ENCODE measurements around the gene CNTLN.
"Not testable (repeated sequence)": the region's sequence is repeated elsewhere in the genome, so short reads cannot be mapped to it uniquely, and the experiment has no call there.

CNTLN gene

GRCh38 chr9:17134396-17135294, at the start of gene CNTLN:
Gene CNTLN (plus strand): TSS chr9:17135040. CDS start chr9:17135066, 26 bp downstream.
- peak; percentile 89 for DNase-seq

GRCh38 chr9:17088566-17088965, 46.3 kb upstream of the CNTLN start:
- no peak for DNase-seq

DNA sequence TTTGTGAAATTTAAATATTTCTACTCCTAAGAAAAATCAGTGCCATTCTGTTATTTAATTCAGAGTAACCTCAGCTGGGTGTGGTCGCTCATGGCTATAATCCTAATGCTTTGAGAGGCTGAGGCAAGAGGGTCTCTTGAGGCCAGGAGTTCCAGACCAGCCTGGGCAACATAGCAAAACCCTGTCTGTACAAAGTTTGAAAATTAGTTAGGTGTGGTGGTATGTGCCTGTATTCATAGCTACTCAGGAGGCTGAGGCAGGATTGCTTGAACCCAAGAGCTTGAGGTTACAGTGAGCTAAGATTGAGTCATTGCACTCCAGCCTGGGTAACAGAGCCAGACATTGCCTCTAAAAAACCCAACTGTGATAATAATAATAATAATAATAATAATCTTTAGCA, 44.8 kb upstream of the CNTLN start:
- no peak for DNase-seq

DNA sequence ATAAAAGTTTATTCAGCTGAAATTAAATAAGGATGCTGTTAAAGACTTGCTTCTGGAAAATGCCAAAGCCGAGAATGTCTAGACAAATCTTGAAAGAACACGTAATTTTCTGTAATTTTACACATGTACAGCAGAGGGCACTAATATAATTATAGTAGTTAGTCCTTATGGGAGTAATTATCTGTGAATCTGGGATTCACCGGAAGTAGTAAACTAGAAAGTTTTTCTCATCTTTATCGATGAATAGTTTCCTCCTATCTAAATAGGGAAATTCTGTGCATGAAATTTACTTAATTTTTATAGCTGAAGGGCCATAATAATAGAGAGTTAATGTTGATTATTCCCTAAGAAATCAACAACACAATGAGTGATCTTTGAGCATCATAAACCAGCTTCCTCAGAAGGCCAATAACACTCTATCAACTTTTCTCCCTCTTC, 18.4 kb upstream of the CNTLN start:
- peak; percentile 52 for DNase-seq

- no peak for DNase-seq
These were observed 17.5 kb upstream of the CNTLN start for GRCh38 chr9:17117372-17117771.

- DNase-seq = no peak
These were observed 14.6 kb upstream of the CNTLN start for GRCh38 chr9:17120203-17120602.

DNA sequence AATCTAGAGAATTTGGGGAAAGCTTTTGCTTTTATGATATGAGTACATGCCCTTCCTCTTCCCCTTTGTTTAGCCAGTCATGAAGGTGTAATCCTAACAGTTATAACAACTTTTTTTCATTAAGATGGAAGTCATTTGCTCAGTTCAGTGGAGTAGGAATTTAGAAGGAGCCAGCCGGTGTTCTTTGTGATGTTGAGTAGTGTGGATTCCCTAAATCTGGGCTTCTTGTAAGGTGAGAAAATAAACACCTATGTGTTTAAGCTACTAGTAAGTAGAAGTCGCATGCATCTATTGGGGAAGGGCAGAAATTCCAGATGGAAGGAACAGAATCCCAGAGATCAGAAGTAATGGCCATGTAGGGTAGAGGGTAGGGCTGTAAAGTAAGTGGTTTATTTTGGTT, 13.6 kb upstream of the CNTLN start:
- DNase-seq = no peak

DNA sequence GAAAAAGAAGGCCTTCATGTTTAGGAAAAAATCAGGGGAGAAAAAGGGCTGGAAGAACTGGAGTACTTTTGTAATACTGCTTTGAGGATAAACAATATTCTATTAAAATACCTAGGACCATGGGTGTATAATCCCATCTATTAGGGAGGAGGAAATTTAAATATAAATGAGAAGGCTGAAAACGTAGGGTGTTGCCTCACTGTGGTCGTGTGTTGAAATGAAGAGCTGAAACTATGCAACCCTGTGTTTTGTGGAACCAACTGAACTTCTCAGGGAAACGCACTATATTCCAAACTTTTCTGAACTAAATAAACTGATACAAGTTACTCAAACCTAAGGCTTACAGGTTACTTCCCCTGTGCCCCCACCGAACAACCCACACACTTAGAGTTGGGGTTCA, 4.5 kb upstream of the CNTLN start:
- DNase-seq = no peak

DNA sequence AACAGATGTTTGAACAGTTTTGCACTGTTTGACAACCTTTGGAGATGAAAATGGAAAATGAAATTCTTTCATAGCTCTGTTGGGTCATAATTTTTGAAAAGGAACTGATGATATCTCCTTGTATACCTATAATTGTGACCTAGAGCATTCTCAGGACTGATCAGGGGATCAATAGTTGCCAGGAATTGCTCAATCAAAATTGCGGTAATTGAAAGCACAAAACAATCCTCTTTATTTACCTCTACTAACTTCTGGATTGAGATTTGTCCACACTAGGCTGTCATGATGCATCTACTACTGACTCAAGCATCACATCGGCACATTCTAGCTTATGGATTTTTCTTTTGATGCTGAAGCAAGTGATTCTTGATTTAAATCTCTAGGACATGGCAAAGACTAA, 4.1 kb upstream of the CNTLN start:
- DNase-seq = no peak

GRCh38 chr9:17131494-17131893, 3.3 kb upstream of the CNTLN start:
- no peak for DNase-seq

DNA sequence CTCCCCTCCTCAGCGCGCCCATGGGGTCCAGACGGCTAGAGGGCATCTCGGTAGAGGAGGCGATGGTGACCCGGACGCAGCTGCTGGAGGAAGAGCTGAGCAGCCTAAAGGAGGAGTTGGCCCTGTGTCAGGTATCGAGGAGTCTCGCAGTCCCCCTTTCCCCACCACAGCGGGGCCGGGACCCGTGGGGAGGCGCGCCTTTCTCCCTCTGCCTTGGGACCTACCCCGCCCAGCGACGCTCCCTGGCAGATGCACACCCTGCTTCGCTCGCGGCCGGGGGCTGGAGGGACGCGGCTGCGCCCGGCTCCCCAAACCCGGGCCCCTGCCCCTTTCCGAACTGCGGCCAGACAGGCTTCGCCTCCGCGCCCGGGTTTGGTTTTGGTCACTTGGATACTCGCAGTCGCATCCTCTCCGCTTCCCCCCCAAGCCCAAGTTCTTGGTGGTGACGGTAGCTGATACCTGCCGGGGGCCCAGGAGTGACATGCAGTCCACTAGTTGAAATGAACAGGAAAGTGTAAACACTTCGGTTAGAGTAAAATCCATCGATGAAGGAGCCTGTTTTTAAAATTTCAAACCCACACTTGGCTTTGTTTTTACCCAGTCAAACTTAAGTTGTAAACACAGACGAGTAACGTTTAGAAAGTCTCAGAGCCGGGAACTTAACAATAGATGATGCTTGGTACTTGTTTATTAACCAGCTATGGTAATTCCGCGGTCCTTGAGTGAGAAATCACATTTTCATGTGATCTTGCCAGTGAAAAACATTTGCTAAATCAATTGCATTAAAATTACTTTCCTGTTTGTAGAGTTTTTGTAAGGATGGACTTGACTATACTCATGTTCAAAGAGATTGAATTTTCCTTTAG, 688 bp downstream of the CNTLN start:
- DNase-seq = peak; percentile 37

DNA sequence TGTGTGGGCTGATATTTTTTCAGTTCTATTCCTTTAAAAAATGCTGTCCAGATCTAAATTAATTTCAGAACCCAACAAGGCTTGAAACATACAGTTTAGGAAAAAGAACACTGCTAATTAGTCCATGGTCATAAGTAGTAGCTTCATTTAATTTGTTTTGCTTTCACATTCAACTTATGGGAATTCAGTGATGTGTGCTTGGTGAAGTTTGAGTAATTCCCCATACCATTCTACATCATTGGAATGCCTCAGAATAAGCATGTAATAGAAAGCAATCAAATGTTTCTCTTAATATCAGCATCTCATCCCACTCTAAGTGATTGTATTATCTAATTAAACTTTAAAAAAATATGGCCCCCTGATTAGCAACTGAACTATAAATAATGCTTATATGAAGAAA, 2.7 kb downstream of the CNTLN start:
- DNase-seq = no peak

- DNase-seq = no peak
These were observed 3.7 kb downstream of the CNTLN start for GRCh38 chr9:17138503-17138902.

DNA sequence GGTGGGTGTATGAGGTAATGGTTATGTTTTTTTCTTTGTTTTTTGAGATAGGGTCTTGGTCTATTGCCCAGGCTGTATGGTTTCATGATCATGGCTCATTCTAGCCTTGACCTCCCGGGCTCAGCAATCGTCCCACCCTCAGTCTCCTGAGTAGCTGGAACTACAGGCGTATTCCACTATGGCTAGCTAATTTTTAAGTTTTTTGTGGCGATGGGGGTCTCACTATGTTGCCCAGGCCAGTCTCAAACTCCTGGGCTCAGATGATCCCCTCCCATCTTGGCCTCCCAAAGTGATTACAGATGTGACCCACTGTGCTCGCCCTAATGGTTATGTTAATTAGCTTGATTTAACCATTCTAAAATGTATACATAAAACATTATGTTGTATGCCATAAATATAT, 5.6 kb downstream of the CNTLN start:
- DNase-seq = no peak

DNA sequence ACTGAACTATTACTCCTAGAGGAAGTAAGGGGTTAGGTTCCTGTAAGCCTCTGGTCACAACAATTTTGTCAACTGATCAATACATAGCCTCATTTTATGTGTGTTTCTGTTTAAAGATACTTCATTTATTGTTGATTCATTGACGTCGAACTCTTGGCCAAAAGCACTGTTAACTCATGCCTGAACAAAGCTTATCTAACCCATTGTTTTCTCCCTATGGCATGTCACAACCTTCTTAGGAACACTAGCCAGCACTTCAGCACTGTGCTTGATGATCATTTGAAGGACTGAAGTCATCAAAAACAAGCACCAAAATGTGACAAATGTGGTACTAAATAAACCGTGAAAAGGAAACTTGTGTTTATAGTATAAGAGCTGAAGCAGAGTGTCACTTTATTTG, 13.5 kb downstream of the CNTLN start:
- no peak for DNase-seq

DNA sequence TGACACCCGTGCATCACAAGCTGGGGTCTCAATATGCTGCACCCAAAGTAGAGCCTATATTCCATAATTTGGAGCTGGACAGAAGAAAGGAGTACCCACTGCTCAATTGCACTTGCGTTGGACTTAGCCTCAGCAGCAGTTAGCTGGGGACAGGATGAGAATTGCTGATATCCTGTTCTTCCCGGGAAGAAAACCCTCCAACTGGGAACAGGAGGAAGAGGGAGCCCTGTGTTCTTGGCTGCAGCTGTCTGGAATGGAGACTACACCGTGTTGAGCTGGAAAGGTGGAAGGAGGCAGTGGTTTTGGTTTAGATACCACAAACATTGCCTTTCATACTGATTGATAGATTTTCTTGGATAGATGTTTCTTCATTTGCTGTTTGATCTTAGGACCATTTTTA, 24.6 kb downstream of the CNTLN start:
- DNase-seq = no peak

DNA sequence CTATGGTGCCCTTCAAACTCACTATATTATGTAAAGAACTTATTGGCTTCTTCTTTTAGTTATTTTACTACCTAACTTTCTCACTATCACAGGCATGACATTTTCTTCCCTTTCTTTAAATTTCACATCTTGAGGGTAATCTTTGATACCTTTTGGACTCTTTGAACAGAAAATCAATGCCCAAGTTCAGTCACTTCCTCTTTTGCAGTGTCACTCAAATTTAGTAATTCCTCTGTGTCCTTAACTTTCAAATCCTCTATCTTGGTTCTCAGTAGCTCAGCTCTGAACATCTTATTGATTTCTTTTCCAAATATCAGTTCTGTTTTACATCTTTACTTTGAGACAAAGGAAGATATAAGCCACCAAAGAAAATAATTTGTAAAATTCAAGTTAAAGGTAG, 25.5 kb downstream of the CNTLN start:
- DNase-seq = no peak

DNA sequence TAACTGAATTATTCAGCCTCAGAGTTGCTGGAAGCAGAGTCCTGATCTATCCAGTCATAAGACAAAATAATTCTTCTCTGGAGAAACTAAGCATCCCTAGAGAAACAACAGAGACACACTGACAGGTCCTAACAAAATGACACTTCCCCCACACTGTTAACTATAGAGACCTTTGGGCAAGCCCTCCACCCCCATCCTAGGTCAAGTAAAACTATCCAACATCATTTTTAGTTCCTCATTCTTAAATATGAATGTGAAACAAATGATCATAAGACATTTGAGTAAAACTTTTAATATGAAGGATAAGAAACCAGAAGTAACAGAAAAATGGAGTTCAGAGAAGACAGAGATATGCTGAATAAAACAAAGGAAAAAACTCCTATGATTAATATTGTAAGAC, 30.9 kb downstream of the CNTLN start:
- DNase-seq = no peak

DNA sequence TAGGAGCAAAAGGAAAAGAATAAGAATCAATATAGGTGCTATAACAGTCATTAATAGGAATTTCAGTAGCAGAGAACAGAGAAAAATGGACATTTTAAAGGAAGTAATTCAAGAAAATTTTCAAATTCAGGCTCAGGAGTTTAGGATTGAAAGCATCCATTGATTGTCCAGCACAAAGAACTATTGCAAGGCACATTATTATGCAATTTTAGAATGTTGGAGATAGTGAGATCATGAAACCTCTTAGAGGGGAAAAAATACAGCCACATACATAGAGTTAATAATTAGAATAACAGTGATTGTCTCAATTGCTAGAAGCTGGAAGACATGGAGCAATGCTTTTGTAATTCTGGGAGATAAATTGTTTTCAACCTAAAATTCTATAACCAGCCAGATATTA, 31.5 kb downstream of the CNTLN start:
- no peak for DNase-seq

- no peak for DNase-seq
These were observed 36.7 kb downstream of the CNTLN start for GRCh38 chr9:17171309-17172094.

DNA sequence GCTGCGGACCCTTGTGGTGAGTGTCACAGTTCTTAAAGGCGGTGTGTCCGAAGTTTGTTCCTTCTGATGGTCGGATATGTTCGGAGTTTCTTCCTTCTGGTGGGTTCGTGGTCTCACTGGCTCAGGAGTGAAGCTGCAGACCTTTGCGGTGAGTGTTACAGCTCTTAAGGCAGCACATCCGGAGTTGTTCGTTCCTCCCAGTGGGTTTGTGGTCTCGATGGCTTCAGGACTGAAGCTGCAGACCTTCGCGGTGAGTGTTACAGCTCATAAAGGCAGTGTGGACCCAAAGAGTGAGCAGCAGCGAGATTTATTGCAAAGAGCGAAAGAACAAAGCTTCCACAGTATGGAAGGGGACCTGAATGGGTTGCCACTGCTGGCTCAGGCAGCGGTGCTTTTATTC, 42.7 kb downstream of the CNTLN start:
- DNase-seq = not testable (repeated sequence)

- no peak for DNase-seq
These were observed 50.7 kb downstream of the CNTLN start for GRCh38 chr9:17185481-17186029.

DNA sequence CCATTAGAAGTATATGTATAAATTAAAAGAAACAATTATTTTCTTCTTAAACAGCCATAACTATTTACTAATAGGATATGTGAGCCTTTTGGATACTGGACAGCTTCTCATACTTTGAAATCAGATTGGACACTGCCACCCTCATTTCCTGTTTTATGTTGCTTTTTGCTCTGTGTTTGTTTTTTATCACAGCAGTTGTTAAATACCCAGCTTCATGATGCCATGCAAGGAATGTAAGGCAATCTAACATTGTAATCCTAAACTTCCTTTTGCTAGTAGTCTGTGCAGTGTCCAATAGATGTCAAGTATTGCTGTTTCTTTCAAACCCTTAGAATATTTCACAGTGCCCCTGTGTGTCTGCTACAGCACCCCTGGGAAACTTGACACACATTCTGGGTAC, 56.2 kb downstream of the CNTLN start:
- DNase-seq = no peak

Data from NCI-H446 treated with DMSO at 0.1 percent for 48 hours (cell line).